ENCODE measurements around the gene PDE6B.
"Not testable (repeated sequence)": the region's sequence is repeated elsewhere in the genome, so short reads cannot be mapped to it uniquely, and the experiment has no call there.

The PDE6B gene

DNA sequence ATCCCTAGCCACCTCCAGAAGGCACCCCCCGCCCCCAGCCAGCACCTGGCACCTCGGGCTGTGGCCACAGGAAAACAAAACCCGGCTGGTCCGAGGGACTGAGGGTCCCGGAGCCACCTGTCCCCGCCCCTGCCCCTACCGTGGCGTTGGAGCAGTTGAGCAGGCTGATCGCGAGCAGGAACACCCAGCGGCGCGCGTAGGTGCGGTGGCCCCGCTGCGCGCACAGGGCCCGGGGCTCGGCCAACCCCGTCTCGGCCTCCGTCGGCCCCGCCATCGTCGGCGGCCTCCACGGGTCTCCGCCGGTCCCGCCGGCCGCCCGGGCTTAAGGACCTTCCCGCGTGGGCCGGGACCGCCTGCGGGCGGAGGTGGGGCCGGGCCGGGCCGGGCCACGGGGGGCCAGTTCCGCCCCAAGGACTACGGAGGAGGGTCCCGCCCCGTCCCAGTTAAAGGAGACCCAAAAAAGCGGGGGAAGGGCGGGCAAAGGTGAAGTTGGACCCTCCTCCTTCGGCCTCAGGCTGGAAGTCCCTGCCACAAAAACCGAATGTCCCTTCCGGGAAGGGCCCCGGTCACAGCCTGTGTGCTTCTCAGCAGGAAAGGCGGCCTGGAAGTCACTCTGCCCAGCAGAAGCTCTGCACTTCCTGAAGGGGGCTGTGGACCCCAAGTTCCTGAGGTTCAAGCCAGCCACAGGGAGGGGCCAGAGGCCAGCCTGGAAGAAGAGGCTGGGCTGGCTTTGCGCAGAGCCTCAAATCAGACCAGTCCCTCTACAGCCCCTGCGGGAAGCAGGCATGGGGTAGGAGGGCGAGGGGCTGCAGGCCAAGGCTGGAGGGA lies 63.7 kb downstream of the PDE6B start, which contains the start of gene SLC49A3:
Gene SLC49A3, minus strand, starts transcription at position 298 of the 828 bp plus-strand sequence. Its CDS starts 24 bp downstream, at position 274.
- no peak for DNase-seq (ENCODE audit: low read depth, low spot score)

DNA sequence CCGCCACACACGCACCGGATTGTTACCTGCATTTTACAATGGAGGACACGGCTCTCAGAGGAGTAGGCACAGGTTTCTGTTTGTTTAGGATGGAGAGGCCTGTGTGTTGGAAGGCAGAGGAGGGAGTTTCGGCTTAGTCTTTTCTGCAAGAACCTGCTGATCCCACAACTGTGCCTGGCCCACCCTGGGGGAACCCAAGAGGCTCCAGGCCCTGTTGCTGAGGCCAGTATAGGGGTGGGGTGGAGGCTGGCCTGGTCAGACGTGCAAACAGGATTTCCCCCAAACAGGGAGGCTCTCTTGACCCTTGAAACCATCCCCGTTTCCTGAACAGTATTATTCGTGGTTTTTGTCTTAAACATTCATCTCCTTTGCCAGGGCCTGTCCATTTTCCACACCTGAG lies 64.3 kb downstream of the PDE6B start:
- no peak for DNase-seq (ENCODE audit: low read depth, low spot score)
- H3K4me3 ChIP-seq (ENCODE audit: low read length), result no peak overlapping the region

More for the DNA sequence above, 63.7 kb downstream of the PDE6B start, which contains the start of gene SLC49A3:
- H3K4me3 ChIP-seq (ENCODE audit: low read length), result no peak within 1 kb of the TSS

DNA sequence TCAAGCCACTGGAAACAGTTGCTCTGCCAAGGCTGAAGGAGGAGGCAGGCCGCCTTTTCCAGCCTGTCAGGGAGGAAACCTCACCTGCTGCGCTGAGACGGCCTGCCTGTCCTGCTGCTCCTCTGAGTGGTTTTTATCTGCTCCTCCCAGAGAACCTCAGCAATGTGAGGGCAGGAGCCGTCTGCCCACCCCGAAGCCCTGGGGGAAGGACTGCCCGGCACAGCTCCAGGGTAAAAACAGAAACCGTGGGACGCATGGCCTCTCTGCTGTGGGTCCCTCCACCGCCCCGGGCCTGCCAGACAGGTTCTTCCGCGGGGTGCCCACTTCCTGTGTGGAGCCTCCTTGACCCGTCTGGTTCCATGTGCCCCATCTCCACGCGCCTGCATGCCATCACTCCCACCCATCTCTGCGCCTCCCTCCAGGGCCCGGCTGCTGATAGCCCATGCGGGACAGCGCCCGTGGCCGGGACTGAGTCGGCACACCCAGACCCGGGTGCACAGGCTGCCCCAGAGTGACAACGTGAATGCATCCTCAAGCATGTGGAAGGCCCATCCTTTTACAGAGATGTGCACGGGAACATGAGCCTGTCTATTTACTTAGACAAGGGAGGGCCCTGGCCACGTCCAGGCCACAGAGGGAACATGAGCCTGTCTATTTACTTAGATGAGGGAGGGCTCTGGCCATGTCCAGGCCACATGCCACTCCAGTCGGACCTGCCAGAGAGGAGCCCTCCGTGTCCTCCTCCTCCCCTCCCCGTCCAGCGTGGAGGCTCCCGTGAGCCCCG lies 67.6 kb downstream of the PDE6B start:
- H3K4me3 ChIP-seq (ENCODE audit: low read length), result no peak overlapping the region
- no peak for DNase-seq (ENCODE audit: low read depth, low spot score)

DNA sequence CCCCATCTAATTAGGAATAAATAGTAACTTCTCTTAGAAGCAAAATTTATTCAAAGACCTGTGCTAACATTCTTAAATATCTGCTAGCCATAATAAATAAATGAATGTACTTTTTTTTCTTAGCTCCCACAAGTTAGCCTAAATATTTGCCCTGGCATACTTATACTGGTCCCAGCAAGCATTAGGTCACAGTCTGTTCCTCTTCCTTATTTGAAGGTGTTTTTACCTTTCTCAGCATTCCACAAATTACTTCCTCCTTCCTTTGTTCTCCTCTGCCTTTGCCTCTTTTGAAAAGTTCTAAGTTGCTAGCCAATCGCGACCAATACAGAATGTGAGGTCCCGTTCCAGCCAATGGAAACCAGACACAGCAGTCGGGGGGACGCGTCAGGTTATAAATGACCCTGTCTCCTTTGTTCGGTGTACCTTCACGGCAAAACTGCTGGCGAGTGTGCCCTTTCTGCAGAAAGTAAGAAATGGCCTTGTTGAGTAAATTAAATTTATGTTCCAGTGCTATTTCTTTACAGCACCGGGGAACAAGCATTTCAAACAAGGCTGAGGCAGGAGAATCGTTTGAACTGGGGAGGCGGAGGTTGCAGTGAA lies 69.1 kb downstream of the PDE6B start:
- not testable (repeated sequence) for H3K4me3 ChIP-seq (ENCODE audit: low read length)

DNA sequence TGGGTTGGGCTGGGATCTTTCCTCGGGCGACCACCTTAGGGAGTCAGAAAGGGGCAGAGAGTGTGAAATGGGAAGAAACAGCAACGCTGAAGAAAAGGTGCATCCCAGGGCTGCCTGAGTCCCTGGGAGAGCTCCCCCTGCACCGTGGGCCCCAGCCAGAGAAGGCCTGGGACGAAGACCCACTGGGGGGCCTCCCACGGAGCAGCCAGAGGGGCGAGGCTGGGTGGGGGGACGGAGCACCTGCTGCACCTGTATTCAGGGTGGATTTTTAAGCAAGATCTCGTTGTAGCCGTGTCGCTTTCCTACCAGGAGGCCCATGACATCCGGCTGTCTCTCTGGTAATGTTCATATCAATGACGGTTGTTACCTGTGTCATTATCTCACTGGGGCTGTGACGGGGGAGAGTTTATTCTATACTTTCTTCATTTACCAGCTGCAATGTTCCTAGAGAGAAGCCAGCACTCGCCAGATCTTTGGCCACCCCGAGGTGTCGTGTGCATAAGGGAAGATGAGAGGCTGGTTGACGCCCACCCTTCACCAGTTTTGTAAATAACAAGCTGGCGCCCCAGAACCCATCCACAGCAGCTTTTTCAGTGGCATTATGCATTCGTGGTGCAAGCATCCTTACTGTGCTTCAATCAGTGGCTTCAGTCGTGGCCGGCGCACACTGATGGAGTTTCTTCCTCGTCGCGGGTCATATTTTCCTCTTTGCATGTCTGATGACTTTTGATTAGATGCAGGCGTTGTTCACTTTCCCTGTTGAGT lies 74.6 kb downstream of the PDE6B start:
- no peak for DNase-seq (ENCODE audit: low read depth, low spot score)
- no peak overlapping the region for H3K4me3 ChIP-seq (ENCODE audit: low read length)

More for the DNA sequence above, 69.1 kb downstream of the PDE6B start:
- not testable (repeated sequence) for DNase-seq (ENCODE audit: low read depth, low spot score)

DNA sequence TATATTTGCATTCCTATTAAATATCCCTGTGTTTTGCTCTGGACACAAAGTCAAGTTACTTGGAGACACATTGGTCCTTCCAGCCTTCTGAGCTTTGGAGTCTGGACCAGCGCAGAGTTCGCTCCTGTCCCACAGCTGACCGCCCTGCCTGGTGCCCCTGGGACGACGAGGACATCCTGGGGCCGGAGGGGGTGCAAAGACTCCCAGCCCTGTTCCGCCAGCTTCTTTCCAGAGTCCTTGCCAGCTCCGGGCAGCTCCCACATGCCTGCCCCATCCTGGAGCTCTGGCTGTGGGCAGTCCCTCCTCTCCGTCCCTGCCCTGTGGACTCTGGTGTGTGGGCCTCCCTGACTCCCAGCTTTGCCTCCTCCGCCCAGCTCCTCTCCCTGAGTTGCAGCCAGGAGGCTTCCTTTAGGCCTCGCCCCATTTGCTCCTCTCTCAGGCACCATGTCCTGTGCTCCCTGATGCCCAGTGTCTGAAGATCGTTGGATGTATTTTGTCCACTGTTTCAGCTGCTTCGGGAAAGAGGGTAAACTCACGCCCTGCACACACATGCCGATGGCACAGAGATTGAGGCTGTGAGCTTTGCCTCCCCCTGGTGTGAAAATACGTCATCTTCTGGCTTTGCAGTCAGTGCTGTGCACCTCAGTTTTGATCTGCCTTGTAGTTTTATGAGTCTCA lies 75.4 kb downstream of the PDE6B start:
- no peak for DNase-seq (ENCODE audit: low read depth, low spot score)
- no peak overlapping the region for H3K4me3 ChIP-seq (ENCODE audit: low read length)

DNA sequence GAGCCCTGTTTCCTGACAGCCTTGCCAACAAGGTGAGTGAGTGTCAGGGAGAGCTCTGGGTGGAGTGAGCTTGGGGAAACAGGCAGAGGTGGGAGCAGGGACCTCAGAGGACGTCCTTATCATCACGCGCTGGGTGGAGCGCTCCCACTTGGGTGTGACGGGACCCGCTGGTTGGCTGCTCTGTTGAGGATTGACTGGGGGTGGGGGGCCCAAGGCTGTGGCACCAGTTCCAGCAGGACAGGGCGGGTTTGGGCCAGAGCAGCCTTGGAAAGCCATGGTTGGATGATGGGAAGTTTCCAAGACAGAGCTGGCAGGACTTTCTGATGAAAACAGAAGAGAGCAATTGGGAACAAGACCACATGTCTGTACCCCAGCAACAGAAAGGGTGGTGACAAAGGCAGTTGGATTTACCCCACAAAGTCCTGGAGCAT lies 77.3 kb downstream of the PDE6B start:
- no peak overlapping the region for H3K4me3 ChIP-seq (ENCODE audit: low read length)
- no peak for DNase-seq (ENCODE audit: low read depth, low spot score)

DNA sequence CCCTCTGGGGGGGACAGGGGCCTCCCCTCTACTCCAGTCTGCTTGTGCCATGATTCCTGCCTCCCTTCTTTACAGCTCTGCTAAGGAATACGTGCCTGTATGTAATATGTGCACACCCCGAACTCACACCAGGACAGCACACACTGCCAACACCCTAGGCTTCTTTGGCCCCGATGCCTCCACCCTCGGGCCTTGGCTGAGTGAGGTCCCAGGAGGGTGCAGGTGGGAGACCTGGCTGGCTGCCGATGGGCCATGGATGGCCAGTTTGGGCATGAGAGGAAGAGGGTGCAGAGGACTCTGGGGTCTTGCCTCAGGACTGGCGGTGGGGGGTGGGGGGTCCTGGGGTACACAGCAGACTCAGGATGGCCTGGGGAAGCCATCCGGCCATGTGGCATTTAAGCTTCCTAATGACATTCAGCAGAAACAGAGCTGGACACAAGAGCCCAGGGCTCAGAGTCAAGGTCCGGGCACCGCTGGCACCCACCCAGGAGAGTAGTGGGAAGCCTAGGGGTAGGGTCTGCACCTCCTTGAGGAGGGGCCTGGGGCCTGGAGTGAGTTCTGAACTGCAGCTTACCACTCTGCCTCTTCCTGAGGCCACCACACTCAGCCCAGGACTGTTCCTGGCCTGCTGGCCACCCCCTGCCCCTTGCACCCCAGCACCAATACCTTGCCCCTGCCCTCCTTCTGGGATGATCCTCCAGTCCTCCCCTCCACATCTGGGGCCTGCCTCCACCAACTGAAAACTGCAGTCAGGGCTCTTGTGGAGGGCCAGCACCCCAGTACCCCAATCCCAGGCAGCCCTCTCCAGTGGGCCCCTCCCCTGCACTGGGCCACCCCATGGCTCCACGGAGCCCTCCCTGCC lies 78.2 kb downstream of the PDE6B start:
- DNase-seq (ENCODE audit: low read depth, low spot score), result no peak
- H3K4me3 ChIP-seq (ENCODE audit: low read length), result no peak overlapping the region

DNA sequence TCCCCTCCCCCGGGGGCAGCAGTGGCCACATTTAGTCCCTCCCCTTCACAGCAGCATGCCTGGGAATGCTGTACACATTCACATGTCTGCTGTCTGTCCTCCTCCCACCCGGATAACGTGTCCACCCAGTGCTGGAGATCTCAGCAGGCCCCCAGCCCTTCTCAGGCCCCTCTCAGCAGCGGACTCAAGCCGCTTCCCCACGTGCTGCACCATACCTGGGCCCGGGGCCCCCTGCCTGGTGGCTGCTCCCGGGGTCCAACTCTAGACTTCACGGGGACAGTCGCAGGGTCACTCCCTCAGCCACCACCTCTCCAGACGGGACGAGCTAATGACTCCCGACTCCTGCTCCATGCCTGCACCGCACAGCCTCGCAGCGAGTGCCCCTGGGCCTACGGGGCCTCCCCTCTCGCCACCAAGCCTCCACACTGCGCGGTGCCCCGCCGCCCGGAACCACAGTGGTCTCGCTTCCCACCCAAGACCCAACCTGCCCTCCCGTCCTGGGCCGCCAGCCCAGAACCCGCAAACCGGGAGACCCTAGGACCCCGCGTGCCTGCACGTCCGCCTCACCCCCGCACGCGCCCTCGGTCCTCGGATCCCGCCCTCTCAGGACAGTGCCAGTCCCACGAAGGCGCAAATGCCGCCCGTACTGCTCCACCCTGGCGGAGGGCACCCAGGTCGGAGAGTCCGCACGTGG lies 79.0 kb downstream of the PDE6B start:
- no peak overlapping the region for H3K4me3 ChIP-seq (ENCODE audit: low read length)
- DNase-seq (ENCODE audit: low read depth, low spot score), result no peak

DNA sequence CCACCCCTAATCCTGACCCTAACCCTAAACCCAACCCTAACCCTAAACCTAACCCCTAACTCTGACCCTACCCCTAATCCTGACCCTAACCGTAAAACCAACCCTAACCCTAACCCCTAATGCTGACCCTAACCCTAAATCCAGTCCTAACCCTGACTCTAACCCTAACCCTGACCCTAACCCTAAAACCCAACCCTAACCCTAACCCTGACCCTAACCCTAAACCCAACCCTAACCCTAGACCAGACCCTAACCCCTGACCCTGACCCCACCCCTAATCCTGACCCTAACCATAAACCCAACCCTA lies 79.6 kb downstream of the PDE6B start:
- no peak for DNase-seq (ENCODE audit: low read depth, low spot score)
- H3K4me3 ChIP-seq (ENCODE audit: low read length), result peak overlapping the region; percentile 56

DNA sequence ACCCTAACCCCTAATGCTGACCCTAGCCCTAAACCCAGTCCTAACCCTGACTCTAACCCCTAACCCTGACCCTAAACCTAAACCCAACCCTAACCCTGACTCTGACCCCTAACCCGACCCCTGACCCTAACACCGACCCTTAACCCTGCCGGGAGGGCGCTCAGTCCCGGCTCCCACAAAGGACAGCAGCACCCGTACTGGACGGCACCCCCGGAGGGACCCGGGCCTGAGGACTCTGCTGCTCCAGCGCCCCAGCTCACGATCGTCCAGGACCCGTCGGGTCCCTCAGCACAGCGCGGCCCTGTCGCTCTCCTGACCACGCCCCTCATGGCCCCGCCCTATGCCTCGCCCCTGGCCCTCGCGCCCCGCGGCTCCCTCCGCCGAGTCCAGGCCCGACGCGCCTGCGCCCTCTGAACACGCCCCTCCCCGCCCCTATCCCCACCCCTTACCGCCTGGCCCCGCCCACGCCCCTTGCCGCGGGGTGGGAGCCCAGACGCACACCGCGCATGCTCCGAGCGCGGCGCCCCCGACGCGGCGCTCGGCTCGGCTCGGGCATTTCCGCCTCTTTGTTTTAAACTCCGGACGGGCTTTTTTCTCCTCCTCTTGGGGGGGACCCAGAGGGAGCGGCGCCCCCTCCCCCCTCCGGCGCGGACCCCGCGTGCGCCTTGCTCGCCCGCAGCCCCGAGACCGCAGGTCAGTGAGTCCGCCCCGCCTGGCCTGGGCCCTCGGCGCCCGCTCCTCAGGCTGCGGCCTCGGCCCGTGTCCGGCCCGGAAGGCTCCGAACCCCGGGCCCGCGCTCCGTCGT lies 80.1 kb downstream of the PDE6B start, which contains the start of gene PCGF3:
Gene PCGF3, plus strand, starts transcription at position 555 of the 805 bp plus-strand sequence. CDS start 27,849 bp downstream, outside the sequence.
- peak; percentile 84 for DNase-seq (ENCODE audit: low read depth, low spot score)
- H3K4me3 ChIP-seq (ENCODE audit: low read length), result peak within 1 kb of the TSS; percentile 93

DNA sequence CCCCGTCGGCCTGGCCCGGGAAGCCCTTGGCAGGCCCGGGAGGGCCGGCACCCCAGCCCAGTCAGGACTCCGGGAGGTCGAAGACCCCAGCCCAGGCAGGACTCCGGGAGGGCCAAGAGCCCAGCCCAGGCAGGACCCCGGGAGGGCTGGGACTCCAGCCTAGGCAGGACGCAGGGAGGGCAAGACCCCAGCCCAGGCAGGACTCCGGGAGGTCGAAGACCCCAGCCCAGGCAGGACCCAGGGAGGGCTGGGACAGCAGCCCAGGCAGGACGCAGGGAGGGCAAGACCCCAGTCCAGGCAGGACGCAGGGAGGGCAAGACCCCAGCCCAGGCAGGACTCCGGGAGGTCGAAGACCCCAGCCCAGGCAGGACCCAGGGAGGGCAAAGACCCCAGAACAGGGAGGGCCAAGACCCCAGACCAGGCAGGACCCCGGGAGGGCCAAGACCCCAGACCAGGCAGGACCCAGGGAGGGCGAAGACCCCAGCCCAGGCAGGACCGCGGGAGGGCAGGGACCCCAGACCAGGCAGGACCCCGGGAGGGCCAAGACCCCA lies 80.8 kb downstream of the PDE6B start:
- not testable (repeated sequence) for DNase-seq (ENCODE audit: low read depth, low spot score)
- H3K4me3 ChIP-seq (ENCODE audit: low read length), result peak overlapping the region; percentile 93

DNA sequence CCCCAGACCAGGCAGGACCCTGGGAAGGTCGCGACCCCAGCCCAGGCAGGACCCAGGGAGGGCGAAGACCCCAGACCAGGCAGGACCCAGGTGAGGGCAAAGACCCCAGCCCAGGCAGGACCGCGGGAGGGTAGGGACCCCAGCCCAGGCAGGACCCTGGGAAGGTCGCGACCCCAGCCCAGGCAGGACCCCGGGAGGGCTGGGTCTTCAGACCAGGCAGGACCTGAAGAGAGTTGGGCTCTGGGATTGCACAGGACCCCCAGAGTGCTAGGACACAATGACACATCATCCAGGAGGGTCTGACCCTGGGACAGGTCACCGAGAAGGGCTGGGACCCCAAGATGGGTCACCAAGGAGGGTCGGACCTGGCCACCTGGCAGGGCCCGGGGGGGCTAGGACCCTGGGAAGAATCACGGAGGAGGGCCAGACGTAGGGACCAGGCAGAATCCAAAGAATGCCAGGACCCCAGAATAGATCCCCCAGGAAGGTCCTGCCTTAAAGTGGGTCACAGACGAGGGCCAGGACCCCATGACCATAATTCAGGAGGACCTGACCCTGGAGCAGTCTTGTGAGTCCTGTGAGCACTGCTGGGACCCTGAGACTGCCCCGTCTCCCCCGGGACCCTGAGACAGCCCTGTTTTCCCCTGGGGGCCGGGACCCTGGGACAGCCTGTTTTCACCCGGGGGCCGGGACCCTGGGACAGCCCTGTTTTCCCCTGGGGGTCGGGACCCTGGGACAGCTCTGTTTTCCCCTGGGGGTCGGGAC lies 81.6 kb downstream of the PDE6B start:
- peak overlapping the region; percentile 93 for H3K4me3 ChIP-seq (ENCODE audit: low read length)
- no peak for DNase-seq (ENCODE audit: low read depth, low spot score)

DNA sequence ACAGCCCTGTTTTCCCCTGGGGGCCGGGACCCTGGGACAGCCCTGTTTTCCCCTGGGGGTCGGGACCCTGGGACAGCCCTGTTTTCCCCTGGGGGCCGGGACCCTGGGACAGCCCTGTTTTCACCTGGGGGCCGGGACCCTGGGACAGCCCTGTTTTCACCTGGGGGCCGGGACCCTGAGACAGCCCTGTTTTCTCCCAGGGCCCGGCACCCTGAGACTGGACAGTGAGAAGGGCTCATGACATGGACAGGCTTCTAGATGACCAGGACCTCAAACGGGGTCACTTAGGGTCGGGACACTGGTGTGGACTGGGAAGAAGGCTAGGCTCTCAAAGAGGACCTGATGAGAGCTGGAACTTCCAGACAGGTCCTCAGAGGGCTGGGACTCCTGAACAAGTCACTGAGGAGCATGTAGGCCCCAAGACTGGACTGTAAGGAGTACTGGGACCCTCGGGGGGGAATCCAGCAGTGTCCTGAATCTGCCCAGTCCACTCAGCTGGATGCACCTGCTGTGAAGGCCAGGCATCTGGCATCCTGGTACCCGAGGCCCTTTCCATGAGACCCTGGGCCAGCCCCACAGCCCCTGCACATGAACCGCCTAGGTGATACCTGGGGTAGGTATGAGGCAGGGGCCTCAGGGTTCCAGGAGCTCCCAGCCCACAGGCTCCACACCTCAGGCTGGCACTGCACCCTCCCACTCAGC lies 82.7 kb downstream of the PDE6B start:
- no peak overlapping the region for H3K4me3 ChIP-seq (ENCODE audit: low read length)
- DNase-seq (ENCODE audit: low read depth, low spot score), result no peak

DNA sequence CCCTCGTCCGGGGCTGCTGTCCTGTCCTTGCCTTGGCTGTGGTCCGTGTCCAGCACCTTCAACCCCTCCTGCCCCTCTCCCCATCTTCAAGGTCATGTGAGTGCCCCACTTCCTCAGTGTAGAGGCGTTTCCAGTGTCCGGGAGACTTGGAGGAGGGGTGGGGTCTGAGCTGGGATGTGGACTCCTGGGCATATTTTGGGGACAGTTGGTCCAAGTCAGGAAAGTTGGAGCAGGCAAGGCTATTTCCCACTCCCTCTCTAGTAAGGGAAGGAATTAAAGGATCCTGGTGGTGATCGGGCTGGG lies 83.2 kb downstream of the PDE6B start:
- no peak for DNase-seq (ENCODE audit: low read depth, low spot score)
- no peak overlapping the region for H3K4me3 ChIP-seq (ENCODE audit: low read length)

All from Jurkat, Clone E6-1 (cell line).